ENCODE results near the gene SMARCA2.

DNA sequence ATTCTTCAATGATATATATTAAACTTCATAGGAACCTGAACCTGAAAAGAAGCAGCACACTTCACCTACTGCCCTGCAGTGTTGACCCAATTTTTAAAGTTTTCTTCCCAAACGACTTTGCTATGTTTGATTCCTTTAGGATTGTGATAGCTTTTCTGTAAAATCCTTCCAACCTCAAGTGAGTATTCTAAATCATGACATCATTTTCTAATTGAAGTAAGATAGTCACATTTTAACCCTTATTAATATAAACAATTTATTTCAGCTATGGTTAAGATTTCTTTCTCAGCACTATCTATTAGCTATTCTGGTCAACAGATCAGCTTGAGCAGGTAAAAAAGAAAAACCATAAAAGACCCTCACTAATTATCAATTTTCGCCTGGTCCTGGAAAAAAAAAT is 162.0 kb downstream of the SMARCA2 start:
- TF ChIP-seq POLR2AphosphoS5 (IDR thresholded peaks at IDR 0.05; ENCODE audit: borderline replicate concordance, low read depth, low read length) = no peak
- TF ChIP-seq FOXP2 (optimal IDR thresholded peaks at IDR 0.05; ENCODE audit: control extremely low read depth, extremely low read length, insufficient read depth) = no peak
- no peak for TF ChIP-seq EZH2 (IDR thresholded peaks at IDR 0.05)
